GM12875 (cell line): Measurements from ENCODE around the gene SYNE2.
"Not testable (repeated sequence)": the region's sequence is repeated elsewhere in the genome, so short reads cannot be mapped to it uniquely, and the experiment has no call there.

Source experiments
- H3K4me3 ChIP-seq: one replicate; pipeline ENCODE4 v1.5.1; 2011; ENCODE audit warnings: low read depth, low read length, control low read depth
- CTCF ChIP-seq: IDR thresholded peaks from 2 replicates; pipeline ENCODE4 v1.5.1; 2011; ENCODE audit warnings: low read depth, mild to moderate bottlenecking, control low read depth, inconsistent platforms, low read length, moderate library complexity, borderline replicate concordance; ENCODE audit not compliant: insufficient read depth

The SYNE2 gene

GRCh38 chr14:64114796-64115195, 262.0 kb downstream of the SYNE2 start:
- TF ChIP-seq CTCF, result no peak
- no peak overlapping the region for H3K4me3 ChIP-seq

- H3K4me3 ChIP-seq, result no peak overlapping the region
- TF ChIP-seq CTCF, result no peak
Observed at GRCh38 chr14:64115401-64115800, 262.6 kb downstream of the SYNE2 start.

GRCh38 chr14:64117671-64118402, 265.0 kb downstream of the SYNE2 start:
- TF ChIP-seq CTCF, result no peak
- no peak overlapping the region for H3K4me3 ChIP-seq

GRCh38 chr14:64118403-64118742, 265.6 kb downstream of the SYNE2 start:
- H3K4me3 ChIP-seq, result not testable (repeated sequence)

- no peak for TF ChIP-seq CTCF
- no peak overlapping the region for H3K4me3 ChIP-seq
Observed at GRCh38 chr14:64118892-64119291, 266.1 kb downstream of the SYNE2 start.

GRCh38 chr14:64119500-64119899, 266.7 kb downstream of the SYNE2 start:
- no peak overlapping the region for H3K4me3 ChIP-seq
- TF ChIP-seq CTCF, result no peak

GRCh38 chr14:64119980-64120379, 267.2 kb downstream of the SYNE2 start:
- TF ChIP-seq CTCF, result no peak
- H3K4me3 ChIP-seq, result no peak overlapping the region
